ENCODE results near the gene NRP1. TPM values are rescaled to one million over a fixed set of nuclear protein-coding genes. Genes with fewer than 3 reads are reported as not detected.

Gene NRP1
- total RNA-seq, 1 donor from 2014 or later, result 100 TPM

GRCh38 chr10:33215154-33215553, 119.3 kb downstream of the NRP1 start:
- no peak overlapping the region for H3K27ac Mint-ChIP-seq (ENCODE audit: unreplicated experiment)
- TF ChIP-seq CTCF (IDR thresholded peaks at IDR 0.05; ENCODE audit: partially characterized antibody, unreplicated experiment), result no peak
- H3K36me3 Mint-ChIP-seq (ENCODE audit: unreplicated experiment), result peaks cover 16% of the 10 kb centered on the region
- DNase-seq, result no peak
- H3K9me3 Mint-ChIP-seq (ENCODE audit: unreplicated experiment), result no peaks in the 10 kb centered on the region
- H3K27me3 Mint-ChIP-seq (ENCODE audit: unreplicated experiment), result peaks cover 2% of the 10 kb centered on the region
- H3K4me1 Mint-ChIP-seq (ENCODE audit: low read depth, unreplicated experiment), result peaks cover 16% of the 10 kb centered on the region
- no peak overlapping the region for H3K4me3 Mint-ChIP-seq (ENCODE audit: unreplicated experiment)

- no peak for DNase-seq
- Mint-ChIP-seq H3K4me1 (ENCODE audit: low read depth, unreplicated experiment) (peaks cover 16% of the 10 kb centered on the region), H3K36me3 (ENCODE audit: unreplicated experiment) (peaks cover 16% of the 10 kb centered on the region), H3K9me3 (ENCODE audit: unreplicated experiment) (no peaks in the 10 kb centered on the region), H3K27me3 (ENCODE audit: unreplicated experiment) (peaks cover 2% of the 10 kb centered on the region), H3K27ac (ENCODE audit: unreplicated experiment) (no peak overlapping the region), H3K4me3 (ENCODE audit: unreplicated experiment) (no peak overlapping the region)
- no peak for TF ChIP-seq CTCF (IDR thresholded peaks at IDR 0.05; ENCODE audit: partially characterized antibody, unreplicated experiment)
Measured at GRCh38 chr10:33214174-33214573, 120.3 kb downstream of the NRP1 start.

GRCh38 chr10:33212061-33212748, 122.3 kb downstream of the NRP1 start:
- no peak overlapping the region for H3K4me3 Mint-ChIP-seq (ENCODE audit: unreplicated experiment)
- TF ChIP-seq CTCF (IDR thresholded peaks at IDR 0.05; ENCODE audit: partially characterized antibody, unreplicated experiment), result no peak
- no peaks in the 10 kb centered on the region for H3K9me3 Mint-ChIP-seq (ENCODE audit: unreplicated experiment)
- no peak for DNase-seq
- H3K27me3 Mint-ChIP-seq (ENCODE audit: unreplicated experiment), result peaks cover 5% of the 10 kb centered on the region
- peaks cover 16% of the 10 kb centered on the region for H3K36me3 Mint-ChIP-seq (ENCODE audit: unreplicated experiment)
- no peak overlapping the region for H3K27ac Mint-ChIP-seq (ENCODE audit: unreplicated experiment)
- H3K4me1 Mint-ChIP-seq (ENCODE audit: low read depth, unreplicated experiment), result peaks cover 13% of the 10 kb centered on the region

GRCh38 chr10:33211106-33211878, 123.2 kb downstream of the NRP1 start:
- H3K27ac Mint-ChIP-seq (ENCODE audit: unreplicated experiment), result no peak overlapping the region
- no peak for TF ChIP-seq CTCF (IDR thresholded peaks at IDR 0.05; ENCODE audit: partially characterized antibody, unreplicated experiment)
- no peak for DNase-seq
- peaks cover 9% of the 10 kb centered on the region for H3K4me1 Mint-ChIP-seq (ENCODE audit: low read depth, unreplicated experiment)
- H3K4me3 Mint-ChIP-seq (ENCODE audit: unreplicated experiment), result no peak overlapping the region
- no peaks in the 10 kb centered on the region for H3K9me3 Mint-ChIP-seq (ENCODE audit: unreplicated experiment)
- peaks cover 3% of the 10 kb centered on the region for H3K27me3 Mint-ChIP-seq (ENCODE audit: unreplicated experiment)
- H3K36me3 Mint-ChIP-seq (ENCODE audit: unreplicated experiment), result peaks cover 16% of the 10 kb centered on the region

GRCh38 chr10:33209802-33210201, 124.7 kb downstream of the NRP1 start:
- Mint-ChIP-seq H3K4me3 (ENCODE audit: unreplicated experiment) (no peak overlapping the region), H3K4me1 (ENCODE audit: low read depth, unreplicated experiment) (peaks cover 9% of the 10 kb centered on the region), H3K27ac (ENCODE audit: unreplicated experiment) (no peak overlapping the region), H3K9me3 (ENCODE audit: unreplicated experiment) (peaks cover 4% of the 10 kb centered on the region), H3K27me3 (ENCODE audit: unreplicated experiment) (peaks cover 6% of the 10 kb centered on the region), H3K36me3 (ENCODE audit: unreplicated experiment) (peaks cover 21% of the 10 kb centered on the region)
- TF ChIP-seq CTCF (IDR thresholded peaks at IDR 0.05; ENCODE audit: partially characterized antibody, unreplicated experiment), result no peak
- DNase-seq, result no peak
